HG03196 (cell line): ENCODE results near the gene LGALS8.

Source experiments
- ATAC-seq: cut with Tn5 transposase; IDR thresholded peaks from one replicate; pipeline ENCODE4 v1.9.1; 2021; ENCODE audit not compliant: unreplicated experiment

The LGALS8 gene

DNA sequence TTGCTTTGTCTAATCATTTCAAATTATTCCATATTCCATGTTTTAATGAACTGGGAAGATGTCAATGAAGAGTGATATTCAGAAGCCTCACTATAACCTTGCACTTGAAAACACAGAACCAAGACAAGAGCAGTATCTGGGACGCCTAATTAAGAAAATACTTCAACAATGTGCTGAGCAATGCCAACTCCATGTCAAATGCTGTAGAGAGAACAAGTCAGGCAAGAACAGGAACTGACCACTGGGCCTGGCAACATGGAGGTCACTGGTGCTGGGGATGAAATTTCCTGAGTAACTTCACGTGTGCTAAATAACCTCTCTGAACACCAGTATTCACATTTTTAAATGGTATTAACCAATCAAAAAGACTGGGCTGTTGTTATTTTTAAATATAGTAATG is 57.7 kb downstream of the LGALS8 start:
- ATAC-seq, result no peak

DNA sequence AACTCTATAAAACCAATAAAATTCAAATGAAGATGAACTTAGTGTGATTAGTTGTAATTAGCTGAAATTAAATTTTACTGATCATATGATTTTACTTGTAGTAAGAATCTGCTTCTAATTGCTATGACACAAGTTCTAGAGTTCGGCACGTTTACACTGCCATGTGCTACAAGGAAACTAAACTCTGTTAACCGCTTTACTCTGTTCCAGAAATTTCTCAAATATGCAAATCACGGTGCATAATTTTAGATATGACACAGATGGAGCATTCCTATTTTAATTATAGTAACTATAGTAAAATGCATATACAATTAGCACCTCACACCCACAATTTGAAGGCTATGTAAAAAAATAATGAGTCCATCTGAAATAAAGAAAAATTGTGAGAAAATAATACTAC is 65.7 kb downstream of the LGALS8 start:
- ATAC-seq, result no peak

DNA sequence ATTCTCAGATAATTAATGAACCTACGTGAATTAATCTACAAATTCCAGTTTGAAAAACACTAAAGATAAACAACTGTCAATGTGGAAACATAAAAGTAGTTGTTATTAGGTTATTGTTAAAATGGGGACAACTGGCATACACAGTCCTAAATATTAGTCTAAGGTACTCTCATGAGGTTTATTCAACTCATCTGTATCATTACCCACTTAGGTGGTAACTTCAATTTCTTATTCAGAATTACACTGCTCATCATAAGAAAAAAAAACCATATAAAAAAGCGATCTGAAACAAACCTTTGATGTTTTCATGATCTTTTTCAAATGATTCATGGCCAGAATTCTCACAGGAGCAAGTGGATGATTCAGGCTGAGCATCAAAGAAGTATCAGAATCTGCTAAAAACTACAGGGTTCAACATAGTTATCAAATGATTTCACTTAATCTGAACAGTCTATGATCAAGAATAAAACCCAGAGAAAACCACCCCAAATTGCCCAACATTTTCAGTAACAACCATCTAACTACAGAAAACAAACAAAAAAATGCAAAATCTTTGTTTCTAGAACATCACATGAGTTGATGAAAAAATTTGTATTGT is 66.9 kb downstream of the LGALS8 start:
- no peak for ATAC-seq

- no peak for ATAC-seq
Measured at GRCh38 chr1:236602171-236602570, 78.4 kb downstream of the LGALS8 start.
